GM08714 (cell line): ENCODE results near the gene KCNQ1.

Experiments
- H3K4me3 ChIP-seq: fragments of 200-500 bp; sonication (Bioruptor generic); 2 replicates; pipeline ENCODE4 v1.5.1; 2014; ENCODE audit warnings: mild to moderate bottlenecking, low read length, inconsistent platforms
- ZNF274 ChIP-seq: IDR thresholded peaks from 2 replicates; pipeline ENCODE4 v1.6.1; 2012; ENCODE audit warnings: mild to moderate bottlenecking, low read depth, low read length

The KCNQ1 gene

GRCh38 chr11:2789791-2790567, 345.2 kb downstream of the KCNQ1 start:
- TF ChIP-seq ZNF274 = no peak
- no peak overlapping the region for H3K4me3 ChIP-seq

DNA sequence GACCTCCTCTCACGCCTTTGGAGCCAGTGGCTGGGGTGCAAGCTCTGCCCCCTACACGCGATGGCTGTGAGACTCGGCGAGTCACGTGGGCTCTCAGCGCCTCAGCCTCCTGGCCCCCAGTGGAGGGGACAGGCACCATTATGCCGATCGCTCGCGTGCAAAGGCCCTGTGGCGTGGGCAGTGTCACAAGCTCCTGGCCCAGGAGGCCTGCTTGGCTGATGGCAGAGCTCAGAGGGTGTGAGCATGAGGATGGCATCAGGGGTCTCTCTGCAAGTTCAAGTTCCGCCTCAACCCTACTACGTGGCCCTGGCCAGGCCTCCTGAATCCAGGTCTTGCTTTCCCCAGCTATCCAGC, 345.7 kb downstream of the KCNQ1 start:
- no peak overlapping the region for H3K4me3 ChIP-seq
- TF ChIP-seq ZNF274 = no peak

GRCh38 chr11:2791139-2791520, 346.3 kb downstream of the KCNQ1 start:
- no peak for TF ChIP-seq ZNF274
- H3K4me3 ChIP-seq = no peak overlapping the region

DNA sequence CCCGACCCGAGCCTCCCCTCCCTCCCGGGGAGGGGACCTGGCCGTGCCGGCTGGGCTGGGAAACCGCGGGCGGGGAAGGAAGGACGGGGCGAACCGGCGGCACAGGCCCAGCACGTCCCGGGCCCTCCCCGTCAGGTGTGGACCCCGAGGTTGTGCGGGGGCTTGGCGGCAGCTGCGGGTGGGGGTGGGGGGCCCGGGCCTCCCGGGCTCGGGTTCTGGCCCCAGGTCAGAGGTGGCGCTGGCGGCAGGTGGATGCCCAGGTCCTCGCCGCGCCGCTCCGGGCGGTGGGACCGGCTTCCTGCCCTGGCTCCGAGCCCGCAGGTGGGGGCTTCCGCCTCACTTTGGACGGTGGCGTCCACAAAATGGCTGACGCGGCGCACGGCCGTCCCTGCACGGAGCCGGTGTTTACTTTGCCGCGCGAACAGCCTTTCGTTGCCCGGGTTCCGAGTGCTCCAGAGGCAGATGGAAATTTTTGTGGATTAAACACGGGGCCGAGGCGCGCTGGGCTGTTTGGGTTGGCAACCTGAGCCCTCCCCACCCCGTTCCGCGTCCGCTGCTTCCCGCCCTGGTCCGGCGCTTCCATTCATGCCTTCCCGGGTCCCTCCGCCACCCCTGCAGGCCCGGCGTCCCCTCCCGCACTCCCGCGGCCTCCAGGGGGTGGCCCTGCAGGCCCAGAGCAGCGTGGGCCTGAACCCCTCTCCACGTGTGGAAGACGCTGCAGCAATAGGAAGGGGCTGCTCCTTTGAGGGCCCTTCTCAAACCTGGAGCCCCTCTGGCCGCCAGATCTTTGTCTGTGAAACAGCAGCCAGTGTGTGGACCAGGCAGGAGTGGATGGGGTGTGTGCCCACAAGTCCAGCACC, 346.9 kb downstream of the KCNQ1 start:
- H3K4me3 ChIP-seq = no peak overlapping the region
- no peak for TF ChIP-seq ZNF274

DNA sequence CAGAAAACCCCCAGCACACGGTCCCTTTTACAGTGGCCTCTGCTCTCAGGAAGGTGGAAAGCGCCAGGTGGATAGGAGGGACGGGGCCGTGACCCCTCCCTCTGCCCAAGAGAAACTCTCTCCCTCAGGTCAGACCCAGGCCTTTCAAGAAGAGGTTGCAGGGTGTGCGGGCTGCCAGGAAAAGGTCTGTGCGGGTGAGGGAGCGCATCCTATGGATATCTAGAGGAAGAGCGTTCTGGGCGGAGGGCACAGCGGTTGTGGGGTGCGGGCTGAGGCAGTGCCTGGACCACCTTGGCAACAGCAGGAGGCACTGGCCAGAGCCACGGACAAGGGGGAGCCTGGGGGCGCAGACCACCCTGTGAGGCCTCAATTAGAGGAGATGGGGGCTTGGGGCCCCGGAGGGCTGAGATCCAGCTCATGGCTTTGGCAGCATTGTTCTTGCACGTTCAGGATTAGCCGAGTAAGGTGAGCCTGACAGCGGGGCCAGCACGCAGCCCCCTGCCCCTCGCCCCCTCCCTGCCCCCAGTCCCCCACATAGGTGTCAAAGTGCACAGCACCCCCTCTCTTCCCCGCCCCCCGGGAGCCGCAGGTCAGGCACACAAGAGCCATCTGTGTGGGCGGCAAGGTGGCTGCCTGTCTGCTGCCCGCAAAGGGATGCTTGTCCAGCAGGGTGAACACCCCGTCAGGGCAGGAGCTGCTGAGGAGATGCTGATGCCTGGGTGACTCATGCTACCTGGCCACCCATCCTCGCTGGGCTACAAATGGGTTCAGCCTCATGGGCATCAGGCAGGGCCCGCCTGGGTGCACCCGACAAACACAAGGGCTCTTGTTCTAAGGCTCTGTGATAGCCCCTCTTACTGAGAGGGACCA, 347.8 kb downstream of the KCNQ1 start:
- H3K4me3 ChIP-seq = no peak overlapping the region
- TF ChIP-seq ZNF274 = no peak

DNA sequence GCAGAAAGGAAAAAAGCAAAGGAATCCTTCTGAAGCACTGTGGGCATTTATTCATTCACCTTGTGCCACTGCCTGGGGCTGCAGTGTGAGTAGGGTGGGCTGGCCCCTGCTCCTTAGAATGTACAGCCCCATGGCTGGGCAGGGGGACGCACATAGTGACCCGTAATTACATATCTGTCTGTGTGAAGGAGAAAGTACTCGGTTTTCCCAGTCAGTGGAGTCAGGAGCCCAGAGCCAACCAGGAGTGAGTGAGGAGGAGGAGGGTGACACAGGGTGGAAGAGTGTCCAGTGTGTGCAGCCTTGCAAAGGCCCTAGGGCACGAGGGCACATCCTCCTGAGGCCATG, 348.9 kb downstream of the KCNQ1 start:
- H3K4me3 ChIP-seq = no peak overlapping the region
- no peak for TF ChIP-seq ZNF274

GRCh38 chr11:2794046-2794967, 349.5 kb downstream of the KCNQ1 start:
- no peak overlapping the region for H3K4me3 ChIP-seq
- TF ChIP-seq ZNF274 = no peak

- H3K4me3 ChIP-seq = no peak overlapping the region
- no peak for TF ChIP-seq ZNF274
Measured at GRCh38 chr11:2794968-2795322, 350.1 kb downstream of the KCNQ1 start.

DNA sequence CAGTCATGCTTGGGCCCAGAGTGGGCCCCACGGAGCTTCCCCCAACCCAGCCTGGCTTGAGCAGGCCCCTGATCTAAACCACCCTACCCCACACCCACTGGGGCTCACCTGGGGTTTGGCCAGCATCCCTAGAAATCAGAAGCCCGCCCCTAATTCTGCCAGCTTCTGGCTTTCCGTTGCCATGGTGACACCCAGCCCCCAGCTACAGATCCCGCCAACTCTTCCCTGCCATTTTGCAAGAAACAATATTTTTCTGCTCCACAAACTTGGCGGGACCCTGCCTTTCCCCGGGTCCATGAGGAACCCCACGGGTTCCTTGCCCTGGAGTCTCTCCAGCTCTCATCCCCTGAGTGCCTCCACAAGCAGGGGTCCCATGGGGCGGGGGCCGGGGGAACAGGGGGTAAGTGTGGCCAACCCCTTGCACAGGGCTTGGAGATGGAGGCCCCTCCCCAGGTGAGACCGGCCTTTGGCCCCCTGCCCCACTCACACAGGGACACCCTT, 350.7 kb downstream of the KCNQ1 start:
- TF ChIP-seq ZNF274 = no peak
- no peak overlapping the region for H3K4me3 ChIP-seq

- TF ChIP-seq ZNF274 = no peak
- H3K4me3 ChIP-seq = no peak overlapping the region
Measured at GRCh38 chr11:2796091-2796490, 351.3 kb downstream of the KCNQ1 start.

DNA sequence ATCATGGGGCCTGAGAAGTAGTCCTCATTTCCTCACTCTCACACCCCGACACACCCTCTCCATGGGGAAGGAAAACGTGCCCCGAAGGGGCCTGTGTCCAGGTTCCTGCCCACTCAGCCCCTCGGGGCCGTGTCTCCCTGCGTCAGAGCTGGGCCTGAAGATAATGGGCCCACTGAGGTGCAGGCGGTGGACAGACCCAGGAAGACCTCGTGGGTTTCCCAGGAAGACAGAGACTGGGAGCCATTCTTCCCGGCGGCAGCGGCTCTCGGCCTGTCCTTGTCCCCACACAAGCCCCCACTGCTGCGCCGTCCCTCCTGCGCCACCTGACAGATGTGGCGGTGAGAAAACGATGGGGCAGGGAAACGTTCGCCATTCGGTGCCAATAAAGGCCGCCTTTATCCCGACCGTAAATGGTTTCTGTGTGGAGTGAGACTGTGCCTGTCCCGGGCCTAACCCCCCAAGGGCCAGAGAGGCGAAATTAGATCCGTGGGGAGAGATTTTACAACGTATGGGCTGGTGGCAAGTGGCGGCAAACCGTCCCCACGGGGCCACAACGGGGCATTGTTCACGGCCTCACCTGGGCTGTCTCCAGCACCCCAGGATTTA, 351.8 kb downstream of the KCNQ1 start:
- no peak for TF ChIP-seq ZNF274
- H3K4me3 ChIP-seq = no peak overlapping the region

- no peak for TF ChIP-seq ZNF274
- no peak overlapping the region for H3K4me3 ChIP-seq
Measured at GRCh38 chr11:2797121-2797711, 352.4 kb downstream of the KCNQ1 start.
